ENCODE results near the gene SERTAD2.

The SERTAD2 gene

DNA sequence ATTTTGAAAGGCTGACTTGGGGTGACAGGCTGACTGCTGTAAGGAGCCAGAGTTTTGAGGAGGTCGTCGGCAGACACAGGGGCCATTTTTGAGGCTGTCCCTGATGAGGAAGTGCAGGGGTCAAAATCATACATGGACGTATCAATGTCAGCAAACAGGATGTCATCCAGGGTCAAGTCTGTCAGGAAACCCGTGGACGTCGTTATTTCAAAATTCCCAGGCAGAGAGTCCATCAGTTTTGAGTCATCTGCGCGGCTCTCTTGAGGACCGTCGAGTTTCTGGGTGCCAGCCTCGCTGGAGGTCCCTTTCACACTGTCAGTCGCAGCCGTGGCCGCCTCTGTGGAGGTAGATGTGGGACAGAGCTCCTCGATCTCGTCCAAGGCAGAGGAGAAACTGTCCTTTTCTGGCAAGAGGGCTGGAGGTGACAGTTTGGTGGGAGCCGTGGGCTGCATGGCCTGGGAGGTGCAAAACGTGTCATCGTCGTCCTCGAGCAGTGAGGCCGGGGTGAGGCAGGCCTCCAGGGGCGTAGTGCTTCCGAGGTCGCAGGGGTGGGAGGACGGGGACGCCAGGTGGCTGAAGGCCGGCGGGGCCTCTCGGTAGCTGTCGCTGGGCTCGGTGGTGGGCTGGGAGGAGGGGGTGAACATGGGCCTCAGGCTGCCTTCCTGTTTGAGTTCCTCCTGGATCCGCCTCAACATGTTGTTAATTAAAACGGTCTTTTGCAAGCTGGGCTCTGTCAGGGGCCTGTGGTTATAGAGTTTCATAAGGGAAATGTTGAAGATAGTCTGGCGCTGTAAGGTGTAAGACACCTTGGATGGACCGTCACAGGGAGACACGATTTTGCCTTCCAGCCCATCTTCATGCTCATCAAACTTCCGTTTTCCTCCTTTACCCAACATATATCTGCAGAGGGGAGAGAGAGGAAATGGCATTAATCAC, 17.5 kb downstream of the SERTAD2 start:
- no peak overlapping the region for H3K4me3 ChIP-seq (ENCODE audit: low read length)
- DNase-seq (ENCODE audit: low read depth) = no peak
- TF ChIP-seq, protein P1, sequence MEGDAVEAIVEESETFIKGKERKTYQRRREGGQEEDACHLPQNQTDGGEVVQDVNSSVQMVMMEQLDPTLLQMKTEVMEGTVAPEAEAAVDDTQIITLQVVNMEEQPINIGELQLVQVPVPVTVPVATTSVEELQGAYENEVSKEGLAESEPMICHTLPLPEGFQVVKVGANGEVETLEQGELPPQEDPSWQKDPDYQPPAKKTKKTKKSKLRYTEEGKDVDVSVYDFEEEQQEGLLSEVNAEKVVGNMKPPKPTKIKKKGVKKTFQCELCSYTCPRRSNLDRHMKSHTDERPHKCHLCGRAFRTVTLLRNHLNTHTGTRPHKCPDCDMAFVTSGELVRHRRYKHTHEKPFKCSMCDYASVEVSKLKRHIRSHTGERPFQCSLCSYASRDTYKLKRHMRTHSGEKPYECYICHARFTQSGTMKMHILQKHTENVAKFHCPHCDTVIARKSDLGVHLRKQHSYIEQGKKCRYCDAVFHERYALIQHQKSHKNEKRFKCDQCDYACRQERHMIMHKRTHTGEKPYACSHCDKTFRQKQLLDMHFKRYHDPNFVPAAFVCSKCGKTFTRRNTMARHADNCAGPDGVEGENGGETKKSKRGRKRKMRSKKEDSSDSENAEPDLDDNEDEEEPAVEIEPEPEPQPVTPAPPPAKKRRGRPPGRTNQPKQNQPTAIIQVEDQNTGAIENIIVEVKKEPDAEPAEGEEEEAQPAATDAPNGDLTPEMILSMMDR (conservative IDR thresholded peaks at IDR 0.05; ENCODE audit: low read depth, low read length) = no peak

DNA sequence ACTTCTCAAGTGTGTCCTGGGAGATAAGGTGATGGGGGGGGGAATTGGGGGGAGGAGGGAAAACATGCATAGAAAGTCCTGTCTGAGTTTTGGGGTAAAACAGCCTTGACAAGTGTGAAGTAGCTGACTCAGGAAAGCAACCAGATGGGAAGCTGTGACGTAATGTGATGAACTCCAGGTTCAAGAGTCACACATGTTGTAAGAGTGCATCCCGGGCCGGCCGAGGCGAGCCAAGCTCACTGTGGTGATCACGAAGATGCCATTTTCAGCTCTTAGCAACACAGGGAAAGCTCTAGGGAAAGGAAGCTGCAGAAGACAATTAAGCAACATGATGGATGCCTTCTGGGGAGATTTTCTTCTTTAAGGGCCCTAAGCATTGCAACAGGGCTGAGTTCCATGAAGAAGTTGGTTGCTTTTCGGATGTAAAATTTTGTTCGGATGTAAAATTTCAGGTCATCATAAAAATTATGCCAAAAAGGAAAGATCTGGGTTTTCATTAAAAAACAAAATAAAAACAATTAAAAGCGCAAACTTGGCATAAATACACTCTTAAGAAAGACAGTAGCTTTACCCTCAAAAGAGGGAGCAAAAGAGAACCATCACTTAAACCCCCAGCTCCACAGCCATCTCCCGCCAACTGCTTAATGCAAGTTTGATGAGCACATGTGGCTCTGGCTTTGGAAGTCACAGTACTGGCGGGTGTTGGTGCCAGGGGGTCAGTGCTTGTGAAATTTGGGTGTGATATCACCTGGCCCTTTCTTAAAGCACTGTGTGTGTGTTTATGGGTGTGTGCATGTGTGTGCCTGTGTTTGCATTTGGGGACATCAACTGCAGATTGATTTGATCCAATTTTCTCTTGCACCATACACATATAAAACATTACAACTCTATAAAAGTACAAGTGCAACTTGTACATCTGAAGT, 19.1 kb downstream of the SERTAD2 start:
- no peak overlapping the region for H3K4me3 ChIP-seq (ENCODE audit: low read length)
- TF ChIP-seq, protein P1 (conservative IDR thresholded peaks at IDR 0.05; ENCODE audit: low read depth, low read length) = no peak
- DNase-seq (ENCODE audit: low read depth) = no peak

DNA sequence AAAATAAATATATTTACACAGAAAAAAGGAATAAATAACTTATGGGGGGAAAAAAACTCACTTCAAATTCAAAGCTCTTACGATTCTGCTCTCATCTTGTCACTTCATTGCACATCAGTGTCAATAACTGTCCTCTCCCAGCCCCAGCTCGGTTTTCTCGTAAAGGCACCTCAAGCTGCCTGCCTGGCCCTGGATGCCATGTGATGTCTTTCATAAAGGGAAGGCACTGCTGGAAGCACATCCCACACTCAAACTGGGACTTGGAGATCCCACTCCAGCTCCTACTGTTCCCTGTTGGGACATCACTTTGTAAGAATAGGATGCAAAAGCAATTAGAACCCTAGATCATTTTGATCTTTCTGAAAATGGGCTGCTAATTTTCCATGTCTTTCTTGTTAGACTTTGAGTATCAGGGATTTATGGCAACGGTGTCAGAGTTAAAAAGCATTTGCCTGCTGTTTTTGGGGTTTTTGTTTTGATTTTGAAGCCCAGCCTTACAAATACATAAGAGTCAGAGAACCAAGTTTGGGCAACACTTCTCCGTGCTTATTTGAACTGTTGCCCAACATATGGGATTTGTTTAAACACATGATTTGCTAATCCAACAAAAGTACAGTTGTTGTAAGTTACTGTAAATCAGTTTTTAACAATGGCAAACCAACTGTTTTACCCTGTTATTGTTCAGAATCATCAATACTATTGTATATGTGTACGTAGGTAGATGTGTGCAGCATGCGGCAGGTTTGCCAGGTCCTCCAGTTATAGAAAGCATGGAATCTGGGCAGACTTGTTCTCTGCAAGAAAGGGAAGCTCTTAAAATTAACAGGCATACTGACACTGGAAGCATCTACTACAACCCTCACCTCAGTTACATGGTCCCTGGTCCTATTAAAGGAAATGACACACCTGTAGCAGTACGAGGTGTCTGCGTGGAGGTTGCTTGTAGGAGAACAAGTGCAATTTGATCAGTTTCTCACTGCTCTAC, 20.6 kb downstream of the SERTAD2 start:
- TF ChIP-seq, protein P1 (conservative IDR thresholded peaks at IDR 0.05; ENCODE audit: low read depth, low read length) = no peak
- DNase-seq (ENCODE audit: low read depth) = no peak
- H3K4me3 ChIP-seq (ENCODE audit: low read length) = no peak overlapping the region

DNA sequence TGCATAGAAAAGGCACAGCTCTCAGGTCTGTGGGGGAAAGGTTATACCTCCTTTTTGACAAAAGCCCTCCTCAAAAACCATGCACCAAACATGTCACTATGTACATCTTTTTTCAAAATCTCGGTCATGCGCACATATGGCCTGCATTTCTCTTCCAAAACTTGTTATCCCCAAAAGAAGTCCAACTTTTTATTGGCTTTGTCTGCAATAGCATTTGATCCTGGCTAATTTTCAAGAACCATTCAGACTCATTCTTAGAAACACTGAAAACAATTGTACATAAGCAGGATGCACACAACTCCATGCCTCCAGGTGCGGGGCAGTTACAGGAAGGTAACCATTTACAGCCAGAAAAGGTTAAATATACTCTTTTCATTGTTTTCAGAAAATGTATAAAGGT, 21.9 kb downstream of the SERTAD2 start:
- H3K4me3 ChIP-seq (ENCODE audit: low read length) = no peak overlapping the region
- TF ChIP-seq, protein P1 (conservative IDR thresholded peaks at IDR 0.05; ENCODE audit: low read depth, low read length) = no peak
- DNase-seq (ENCODE audit: low read depth) = no peak

DNA sequence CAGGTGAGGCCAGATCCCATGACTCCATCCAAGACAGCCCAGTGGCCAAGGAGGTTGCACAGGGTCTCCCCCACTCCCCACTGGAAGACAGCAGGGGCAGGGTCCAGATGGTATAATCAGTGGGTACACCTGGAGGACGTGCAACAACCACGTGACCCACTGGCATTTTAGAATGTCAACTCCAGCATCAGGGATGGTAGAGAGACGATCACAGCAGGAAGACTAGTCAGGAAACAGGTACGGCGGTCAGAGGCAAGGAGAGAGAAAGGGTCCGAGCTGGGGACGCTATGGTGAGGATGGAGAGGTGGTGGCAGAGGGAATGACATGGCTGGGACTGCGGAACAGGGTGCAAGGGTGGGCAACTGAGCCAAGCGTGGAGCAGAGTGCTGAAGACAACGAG, 23.0 kb downstream of the SERTAD2 start:
- DNase-seq (ENCODE audit: low read depth) = no peak
- H3K4me3 ChIP-seq (ENCODE audit: low read length) = no peak overlapping the region
- TF ChIP-seq, protein P1 (conservative IDR thresholded peaks at IDR 0.05; ENCODE audit: low read depth, low read length) = no peak

DNA sequence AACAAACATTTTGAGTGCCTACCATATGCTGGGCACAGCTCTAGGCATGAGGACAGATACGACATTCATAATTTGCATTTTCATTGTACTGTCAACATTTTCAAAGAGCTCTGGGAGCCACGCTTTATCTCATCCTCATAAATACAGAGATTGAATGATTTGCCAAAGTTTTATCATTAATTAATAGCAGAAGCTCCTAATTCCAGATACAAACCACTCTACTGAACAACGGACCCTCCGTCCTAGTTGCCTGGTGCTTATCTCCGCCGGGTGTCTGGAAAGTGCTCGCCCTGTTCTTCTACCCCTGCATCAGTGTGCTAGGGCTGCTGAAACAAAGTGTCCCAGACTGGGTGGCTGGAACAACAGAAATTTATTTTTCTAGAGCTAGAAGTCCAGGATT, 23.8 kb downstream of the SERTAD2 start:
- TF ChIP-seq, protein P1 (conservative IDR thresholded peaks at IDR 0.05; ENCODE audit: low read depth, low read length) = no peak
- H3K4me3 ChIP-seq (ENCODE audit: low read length) = no peak overlapping the region
- no peak for DNase-seq (ENCODE audit: low read depth)
